H1 (cell line): Measurements from ENCODE around the gene RAB11A. TPM values are rescaled to one million over a fixed set of nuclear protein-coding genes. Genes with fewer than 3 reads are reported as not detected.
A peak's percentile ranks its signal among the peaks of the same experiment; 100 is the strongest.

Experiments
- CTCF ChIA-PET: fragments of 300-600 bp; sonication (Branson Sonifier 250); formaldehyde crosslinking; loops from one replicate; lab custom pipeline; 2021; ENCODE audit not compliant: partially characterized antibody; lab: Charles Lee
- POLR2A ChIA-PET: fragments of 300-600 bp; sonication (Branson Sonifier 250); formaldehyde crosslinking; loops from one replicate; lab custom pipeline; 2021; ENCODE audit warnings: inconsistent platforms; ENCODE audit not compliant: partially characterized antibody; lab: Charles Lee
- DNase-seq, 2 experiments: peaks; one replicate each; pipeline versions ENCODE4 v3.0.0 to v3.0.0-alpha.2; 2010 to 2022; ENCODE audit warnings: low spot score in 2 of 2, low read depth in 1 of 2, mixed read lengths in 1 of 2
- FAIRE-seq: peaks from 2 replicates; lab custom pipeline; 2011; peaks lifted over from hg19 to GRCh38; lab: Jason Lieb, UNC
- H2AFZ ChIP-seq: 2 replicates; pipeline ENCODE4 v1.8.1; 2012; ENCODE audit warnings: low read length, inconsistent platforms
- H2AK5ac ChIP-seq: 2 replicates; pipeline ENCODE4 v1.6.1; 2013; ENCODE audit warnings: low read depth, low read length
- H2BK120ac ChIP-seq: replicated peaks from 2 replicates; pipeline ENCODE3; 2013; ENCODE audit warnings: low read depth, low read length, inconsistent platforms
- H2BK12ac ChIP-seq: 2 replicates; pipeline ENCODE4 v1.6.1; 2013; ENCODE audit warnings: low read depth, low read length
- H2BK15ac ChIP-seq: 2 replicates; pipeline ENCODE4 v1.6.1; 2013; ENCODE audit warnings: low read length
- H2BK20ac ChIP-seq: 2 replicates; pipeline ENCODE4 v1.6.1; 2013; ENCODE audit warnings: low read length
- H2BK5ac ChIP-seq: 2 replicates; pipeline ENCODE4 v1.6.1; 2013; ENCODE audit warnings: low read depth, low read length
- H3K14ac ChIP-seq: 2 replicates; pipeline ENCODE4 v1.6.1; 2013; ENCODE audit warnings: inconsistent platforms; ENCODE audit not compliant: insufficient read length
- H3K18ac ChIP-seq: 2 replicates; pipeline ENCODE4 v1.6.1; 2013; ENCODE audit warnings: low read length; ENCODE audit errors: extremely low read depth
- H3K23ac ChIP-seq: 2 replicates; pipeline ENCODE4 v1.6.1; 2013; ENCODE audit warnings: inconsistent platforms; ENCODE audit not compliant: insufficient read length
- H3K23me2 ChIP-seq: 2 replicates; pipeline ENCODE4 v1.6.1; 2013; ENCODE audit warnings: low read depth, low read length
- H3K27ac ChIP-seq: 2 replicates; pipeline ENCODE4 v1.6.1; 2011; ENCODE audit warnings: low read depth, low read length, inconsistent platforms
- H3K27me3 ChIP-seq, 4 experiments: replicated peaks in 1 of 4; 1 replicate in 1 of 4; 2 replicates in 3 of 4; pipeline versions ENCODE4 v1.6.1 to v1.8.1; 2011 to 2013; ENCODE audit warnings: low read length in 3 of 4, mild to moderate bottlenecking in 3 of 4, inconsistent platforms in 2 of 4, mixed read lengths in 2 of 4, moderate library complexity in 1 of 4; ENCODE audit not compliant: control insufficient read depth in 3 of 4, insufficient read depth in 3 of 4; ENCODE audit errors: extremely low read depth in 1 of 4
- H3K36me3 ChIP-seq, 4 experiments: 2 replicates each; pipeline versions ENCODE4 v1.6.1 to v1.8.1; 2011 to 2013; ENCODE audit warnings: mild to moderate bottlenecking in 4 of 4, low read length in 3 of 4, moderate library complexity in 2 of 4, control low read depth in 1 of 4, inconsistent platforms in 1 of 4; ENCODE audit not compliant: insufficient read depth in 4 of 4, control insufficient read depth in 2 of 4
- H3K4ac ChIP-seq: replicated peaks from 2 replicates; pipeline ENCODE3; 2013; ENCODE audit warnings: low read length, low read depth, mixed read lengths, inconsistent platforms; ENCODE audit not compliant: insufficient read length
- H3K4me1 ChIP-seq, 4 experiments: replicated peaks in 1 of 4; 1 replicate in 1 of 4; 2 replicates in 3 of 4; pipeline versions ENCODE4 v1.6.1 to v1.8.1; 2011 to 2013; ENCODE audit warnings: low read length in 3 of 4, inconsistent platforms in 2 of 4, mixed read lengths in 1 of 4; ENCODE audit not compliant: insufficient read depth in 4 of 4, control insufficient read depth in 3 of 4
- H3K4me2 ChIP-seq, 2 experiments: 2 replicates each; pipeline versions ENCODE4 v1.6.1 to v1.8.1; 2011 to 2013; ENCODE audit warnings: low read depth in 2 of 2, low read length in 2 of 2, control low read depth in 1 of 2, inconsistent platforms in 1 of 2, mild to moderate bottlenecking in 1 of 2; ENCODE audit not compliant: insufficient read depth in 1 of 2
- H3K4me3 ChIP-seq, 4 experiments: fragments of 200-600, 300-600 bp in 1 of 4; sonication (generic), shearing (Covaris generic), sonication (Bioruptor Twin) in 1 of 4; 2 replicates each; pipeline versions ENCODE4 v1.5.1 to v1.8.1; 2011 to 2016; ENCODE audit warnings: low read length in 4 of 4, low read depth in 3 of 4, control low read depth in 2 of 4, inconsistent platforms in 2 of 4, mild to moderate bottlenecking in 2 of 4, mixed read lengths in 1 of 4, moderate library complexity in 1 of 4; ENCODE audit not compliant: insufficient read depth in 2 of 4; ENCODE audit errors: extremely low read depth in 1 of 4
- H3K56ac ChIP-seq: replicated peaks from 2 replicates; pipeline ENCODE3; 2013; ENCODE audit warnings: low read depth, mild to moderate bottlenecking, mixed read lengths, low read length, inconsistent platforms; ENCODE audit not compliant: insufficient read length
- H3K79me1 ChIP-seq: 2 replicates; pipeline ENCODE4 v1.6.1; 2013; ENCODE audit warnings: low read depth, low read length, control low read depth
- H3K79me2 ChIP-seq, 2 experiments: 2 replicates each; pipeline versions ENCODE4 v1.6.1 to v1.8.1; 2012 to 2013; ENCODE audit warnings: low read length in 2 of 2, mild to moderate bottlenecking in 2 of 2, inconsistent platforms in 1 of 2; ENCODE audit not compliant: insufficient read depth in 2 of 2, control insufficient read depth in 1 of 2
- H3K9ac ChIP-seq, 4 experiments: replicated peaks in 1 of 4; 1 replicate in 1 of 4; 2 replicates in 3 of 4; pipeline versions ENCODE4 v1.6.1 to v1.8.1; 2011 to 2013; ENCODE audit warnings: low read depth in 3 of 4, low read length in 3 of 4, control low read depth in 2 of 4, mild to moderate bottlenecking in 2 of 4, moderate library complexity in 2 of 4, inconsistent platforms in 1 of 4; ENCODE audit errors: extremely low read depth in 1 of 4
- H3K9me3 ChIP-seq, 2 experiments: 2 replicates each; pipeline versions ENCODE4 v1.6.1 to v1.8.1; 2012 to 2013; ENCODE audit warnings: mild to moderate bottlenecking in 2 of 2, moderate library complexity in 2 of 2, control low read depth in 1 of 2, inconsistent platforms in 1 of 2, low read depth in 1 of 2, low read length in 1 of 2, mixed read lengths in 1 of 2; ENCODE audit not compliant: insufficient read depth in 2 of 2
- H4K20me1 ChIP-seq, 2 experiments: replicated peaks in 1 of 2; 2 replicates each; pipeline versions ENCODE3 to v1.8.1; 2011 to 2013; ENCODE audit warnings: inconsistent platforms in 2 of 2, low read length in 2 of 2, mild to moderate bottlenecking in 1 of 2; ENCODE audit not compliant: insufficient read depth in 2 of 2, control insufficient read depth in 1 of 2
- H4K5ac ChIP-seq: 2 replicates; pipeline ENCODE4 v1.6.1; 2013; ENCODE audit warnings: low read length, low read depth, mixed read lengths, inconsistent platforms; ENCODE audit not compliant: insufficient read length
- H4K8ac ChIP-seq: 2 replicates; pipeline ENCODE4 v1.8.0; 2013; ENCODE audit warnings: mild to moderate bottlenecking, moderate library complexity, low read length, inconsistent platforms; ENCODE audit not compliant: insufficient read depth; ENCODE audit errors: extremely low read depth
- H4K91ac ChIP-seq: replicated peaks from 2 replicates; pipeline ENCODE3; 2013; ENCODE audit warnings: low read length, mixed read lengths, inconsistent platforms; ENCODE audit not compliant: insufficient read length
- BACH1 ChIP-seq: IDR thresholded peaks from 2 replicates; pipeline ENCODE4 v1.6.1; 2012; ENCODE audit warnings: low read length, improper control_type of control experiment
- CBX8 ChIP-seq: fragments of 300-800, 300-1000 bp; sonication (generic); IDR thresholded peaks from 2 replicates; pipeline ENCODE4 v1.7.1; 2016; ENCODE audit warnings: low read depth, low read length, borderline replicate concordance
- CTBP2 ChIP-seq: IDR thresholded peaks from 2 replicates; pipeline ENCODE4 v1.7.0; 2011; ENCODE audit warnings: borderline replicate concordance, mild to moderate bottlenecking, moderate library complexity, mixed read lengths, low read length; ENCODE audit not compliant: insufficient read depth, insufficient read length
- EZH2 ChIP-seq: fragments of 200-600 bp; sonication (generic); IDR thresholded peaks from 2 replicates; pipeline ENCODE4 v1.7.1; 2012; ENCODE audit warnings: low read depth, mild to moderate bottlenecking, moderate library complexity, low read length, inconsistent platforms; ENCODE audit not compliant: severe bottlenecking
- FOSL1 ChIP-seq: IDR thresholded peaks from 2 replicates; pipeline ENCODE4 v1.6.1; 2011; ENCODE audit warnings: mild to moderate bottlenecking, low read depth, low read length, moderate library complexity; ENCODE audit not compliant: insufficient read depth
- GTF2F1 ChIP-seq: IDR thresholded peaks from 2 replicates; pipeline ENCODE4 v1.6.1; 2012; ENCODE audit warnings: low read depth, low read length, improper control_type of control experiment, borderline replicate concordance
- JUND ChIP-seq: IDR thresholded peaks from 2 replicates; pipeline ENCODE4 v1.6.1; 2011; ENCODE audit warnings: mild to moderate bottlenecking, improper control_type of control experiment, low read length
- KDM4A ChIP-seq: IDR thresholded peaks from one replicate; pipeline ENCODE4 v1.7.1; 2012; ENCODE audit warnings: low read depth, mild to moderate bottlenecking, moderate library complexity, low read length, inconsistent platforms; ENCODE audit not compliant: severe bottlenecking
- RBBP5 ChIP-seq: IDR thresholded peaks from 2 replicates; pipeline ENCODE4 v1.7.1; 2012; ENCODE audit warnings: low read depth, mild to moderate bottlenecking, inconsistent platforms, low read length, moderate library complexity, borderline replicate concordance
- TAF1 ChIP-seq: IDR thresholded peaks from 2 replicates; pipeline ENCODE4 v1.6.1; 2011; ENCODE audit warnings: mild to moderate bottlenecking, low read depth, low read length
- WGBS, 2 experiments: shearing (Covaris generic) in 1 of 2; methylation state at CpG; one replicate each; pipeline versions ENCODE4 v1.1.6 to v1.1.7; 2013 to 2015; ENCODE audit warnings: low lambda C conversion rate in 2 of 2, mixed read lengths in 2 of 2, inconsistent platforms in 1 of 2, low coverage in 1 of 2, missing lambda C conversion rate in 1 of 2; ENCODE audit not compliant: insufficient replicate concordance in 2 of 2, insufficient coverage in 1 of 2, insufficient read length in 1 of 2; ENCODE audit errors: extremely low coverage in 1 of 2, missing lambda C conversion rate in 1 of 2; 5-methylcytosine and 5-hydroxymethylcytosine counted together
- polyA plus RNA-seq, 7 experiments: library from polyadenylated mRNA; depleted of rRNA in 3 of 7; stranded (reverse) in 5 of 7; unstranded in 2 of 7; fragments of >200 nt in 5 of 7; fragments of 200-250 nt in 2 of 7; gene quantifications; 1 replicate in 5 of 7; 2 replicates in 1 of 7; 4 replicates in 1 of 7; pipeline versions ENCODE4 v1.2.1 to v1.2.3, GENCODE V29; 2011 to 2013; ENCODE audit warnings: missing spikeins in 2 of 7, mixed read lengths in 2 of 7
- total RNA-seq: library from RNA; stranded (reverse); fragmentation: NEBNext Ultra II Directional; extraction: Animal tissue kit (Norgen Biotek cat#: 25700); gene quantifications from 2 replicates; pipeline ENCODE4 v1.2.1, GENCODE V29; 2021

The RAB11A gene
- total and polyA plus RNA-seq, 2 of the 8 experiments (the other 6 are each of a cell fraction or from before 2014, with no cell fraction given): 211 to 254 TPM

DNA sequence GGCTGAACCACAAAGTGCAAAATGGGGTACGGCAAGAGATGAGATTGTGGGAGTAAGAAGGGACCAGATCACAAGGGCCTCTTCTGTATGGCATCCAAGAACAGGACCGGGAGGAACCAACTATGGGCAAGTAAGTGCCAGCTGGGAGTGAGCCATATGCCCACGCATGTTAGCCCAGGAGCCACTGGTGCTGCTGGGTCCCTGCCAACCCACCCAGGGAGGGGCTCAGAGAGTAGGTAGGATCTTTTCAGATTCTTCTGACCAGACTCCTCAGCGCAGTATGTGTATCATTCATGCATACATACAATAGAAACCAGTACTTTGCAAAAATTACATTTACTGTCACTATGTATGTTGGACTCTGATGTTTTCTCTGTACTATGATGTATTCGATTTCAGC, 54.0 kb downstream of the RAB11A start:
- no peak overlapping the region for H4K91ac ChIP-seq
- 94% methylated on average over 5 of the region's 5 CpGs; no CpG with 5 or more reads in 1 of the 2 experiments for WGBS, 2 experiments
- TF ChIP-seq TAF1 (no peak), BACH1 (no peak), FOSL1 (no peak), KDM4A (no peak), JUND (no peak), RBBP5 (no peak), EZH2 (no peak), GTF2F1 (no peak), CBX8 (no peak), CTBP2 (no peak)

More for the DNA sequence above, 54.0 kb downstream of the RAB11A start:
- no peaks in the 10 kb centered on the region for H3K36me3 ChIP-seq
- H3K14ac ChIP-seq: no peak overlapping the region
- no peak overlapping the region for H3K56ac ChIP-seq
- POLR2A ChIA-PET: interaction anchor here (0.6 to 2.5 kb wide), 2 partner anchors 9 to 656 kb away, joined by 3 to 8 read pairs; no protein-coding TSS in a partner anchor
- CTCF ChIA-PET: interaction anchor here (1.6 to 2.4 kb wide), 2 partner anchors 22 to 53 kb away, joined by 7 to 9 read pairs; partner anchors contain the start of gene RAB11A
- no peak overlapping the region for H2BK12ac ChIP-seq
- H2AK5ac ChIP-seq: 0 out of 2 replicates have a peak overlapping the region, but pooled peaks have one; percentile 39
- no peak overlapping the region for H3K18ac ChIP-seq
- H3K4me2 ChIP-seq: no peak overlapping the region
- no peak overlapping the region for H4K8ac ChIP-seq
- H3K4ac ChIP-seq: no peak overlapping the region
- H4K5ac ChIP-seq: no peak overlapping the region
- no peaks in the 10 kb centered on the region for H3K79me1 ChIP-seq
- no peaks in the 10 kb centered on the region for H3K9me3 ChIP-seq
- no peaks in the 10 kb centered on the region for H3K27me3 ChIP-seq
- DNase-seq (no peak), FAIRE-seq (no peak)
- H2BK15ac ChIP-seq: no peak overlapping the region
- no peak overlapping the region for H3K23ac ChIP-seq
- no peak overlapping the region for H2AFZ ChIP-seq
- H3K79me2 ChIP-seq: no peaks in the 10 kb centered on the region
- no peak overlapping the region for H2BK20ac ChIP-seq
- no peak overlapping the region for H3K27ac ChIP-seq
- H4K20me1 ChIP-seq: no peaks in the 10 kb centered on the region
- H3K4me1 ChIP-seq: peaks cover 0 to 5% (median under 1%) of the 10 kb centered on the region in 4 experiments; a peak in 2 of 7 replicates
- no peaks in the 10 kb centered on the region for H3K23me2 ChIP-seq
- no peak overlapping the region for H3K9ac ChIP-seq
- no peak overlapping the region for H2BK5ac ChIP-seq
- no peak overlapping the region for H2BK120ac ChIP-seq
- H3K4me3 ChIP-seq: no peak overlapping the region
